Activated CD4-positive, alpha-beta memory T cell treated with anti-CD3 and anti-CD28 coated beads for 36 hours (primary cell): ENCODE results near the gene CACFD1. TPM values are rescaled to one million over a fixed set of nuclear protein-coding genes. Genes with fewer than 3 reads are reported as not detected.

ENCODE experiments used
- CTCF ChIA-PET: fragments of 350-600 bp; sonication (Branson Sonifier 250); formaldehyde crosslinking; loops from one replicate; lab custom pipeline; 2021; ENCODE audit warnings: antibody characterized with exemption, inconsistent platforms; lab: Charles Lee
- POLR2A ChIA-PET: fragments of 350-600 bp; sonication (Branson Sonifier 250); formaldehyde crosslinking; loops from one replicate; lab custom pipeline; 2021; ENCODE audit warnings: antibody characterized with exemption; lab: Charles Lee
- DNase-seq: peaks from one replicate; pipeline ENCODE4 v3.0.0-alpha.2; 2020
- H3K27ac Mint-ChIP-seq: one replicate; pipeline ENCODE4 v1.8.0; 2021; ENCODE audit warnings: mixed read lengths
- H3K27me3 Mint-ChIP-seq: one replicate; pipeline ENCODE4 v1.8.0; 2021; ENCODE audit warnings: mixed read lengths
- H3K36me3 Mint-ChIP-seq: one replicate; pipeline ENCODE4 v1.8.0; 2021; ENCODE audit warnings: mixed read lengths
- H3K4me1 Mint-ChIP-seq: one replicate; pipeline ENCODE4 v1.8.0; 2021; ENCODE audit warnings: low read depth, mixed read lengths
- H3K4me3 Mint-ChIP-seq: one replicate; pipeline ENCODE4 v1.8.0; 2021; ENCODE audit warnings: mild to moderate bottlenecking, mixed read lengths
- H3K9me3 Mint-ChIP-seq: one replicate; pipeline ENCODE4 v1.8.0; 2021; ENCODE audit warnings: mixed read lengths
- intact Hi-C: fragments of 100-400 bp; cut with micrococcal nuclease; formaldehyde crosslinking; loops from one replicate; pipeline ENCODE4 v1.15.1; 2023
- total RNA-seq, 2 experiments: library from RNA; stranded (reverse); gene quantifications; one replicate each; pipeline ENCODE4 v1.2.3, GENCODE V29; 2021

Gene CACFD1
- total RNA-seq, 2 experiments from 2014 or later, result 1.1 to 1.2 TPM

- H3K27ac Mint-ChIP-seq, result no peak overlapping the region
- ChIA-PET POLR2A (no interaction called here), CTCF (interaction anchor here (1.4 kb wide), 1 partner anchor 9 kb away, joined by 3 read pairs; no protein-coding TSS in a partner anchor)
- no peak for DNase-seq
- no peaks in the 10 kb centered on the region for H3K9me3 Mint-ChIP-seq
- H3K27me3 Mint-ChIP-seq, result no peaks in the 10 kb centered on the region
- H3K4me3 Mint-ChIP-seq, result no peak overlapping the region
- intact Hi-C loops, result loop anchor here (5.0 kb wide), 1 partner anchor 60 kb away; the partner anchor contains the start of gene REXO4
- H3K36me3 Mint-ChIP-seq, result no peaks in the 10 kb centered on the region
- peaks cover 5% of the 10 kb centered on the region for H3K4me1 Mint-ChIP-seq
Measured at GRCh38 chr9:133476941-133477340, 17.2 kb downstream of the CACFD1 start.

- intact Hi-C loops, result loop anchor here (5.0 kb wide), 1 partner anchor 60 kb away; the partner anchor contains the start of gene REXO4
- Mint-ChIP-seq H3K9me3 (no peaks in the 10 kb centered on the region), H3K4me1 (peaks cover 5% of the 10 kb centered on the region), H3K27me3 (no peaks in the 10 kb centered on the region), H3K36me3 (no peaks in the 10 kb centered on the region), H3K27ac (no peak overlapping the region), H3K4me3 (peak overlapping the region; percentile 32)
- ChIA-PET CTCF (interaction anchor here (0.9 to 1.4 kb wide), 3 partner anchors 8 to 291 kb away, joined by 3 to 5 read pairs (median 4); no protein-coding TSS in a partner anchor), POLR2A (no interaction called here)
- DNase-seq, result no peak
Measured at GRCh38 chr9:133477461-133477860, 17.7 kb downstream of the CACFD1 start.

GRCh38 chr9:133477992-133478850, 18.4 kb downstream of the CACFD1 start:
- no peaks in the 10 kb centered on the region for H3K27me3 Mint-ChIP-seq
- H3K36me3 Mint-ChIP-seq, result no peaks in the 10 kb centered on the region
- POLR2A ChIA-PET, result interaction anchor here (1.1 kb wide), 1 partner anchor 102 kb away, joined by 3 read pairs; the partner anchor contains the start of gene STKLD1
- no peaks in the 10 kb centered on the region for H3K9me3 Mint-ChIP-seq
- peaks cover 5% of the 10 kb centered on the region for H3K4me1 Mint-ChIP-seq
- intact Hi-C loops, result loop anchor here (5.0 kb wide), 1 partner anchor 61 kb away; the partner anchor contains the start of gene REXO4
- CTCF ChIA-PET, result interaction anchor here (0.8 to 1.3 kb wide), 6 partner anchors 9 to 297 kb away, joined by 3 to 5 read pairs (median 3); no protein-coding TSS in a partner anchor
- H3K4me3 Mint-ChIP-seq, result peak overlapping the region; percentile 46
- H3K27ac Mint-ChIP-seq, result no peak overlapping the region
- peak; percentile 22 for DNase-seq

GRCh38 chr9:133478851-133479711, 19.3 kb downstream of the CACFD1 start, which contains the start of gene SLC2A6:
Gene SLC2A6 (minus strand): TSS chr9:133479099. CDS start chr9:133479059, 40 bp downstream.
- no peak within 1 kb of the TSS for H3K27ac Mint-ChIP-seq
- DNase-seq, result peak; percentile 86
- ChIA-PET POLR2A (interaction anchor here (0.9 to 1.1 kb wide), 2 partner anchors 102 to 105 kb away, joined by 3 read pairs; partner anchors contain the start of gene STKLD1), CTCF (interaction anchor here (0.8 to 1.4 kb wide), 6 partner anchors 12 to 298 kb away, joined by 3 to 4 read pairs (median 3); partner anchors contain the start of gene CACFD1)
- peak within 1 kb of the TSS; percentile 61 for H3K4me3 Mint-ChIP-seq
- intact Hi-C loops, result loop anchor here (1.0 to 5.0 kb wide), 2 partner anchors 20 to 62 kb away; partner anchors contain the start of genes CACFD1 and REXO4
- peaks cover 5% of the 10 kb centered on the region for H3K4me1 Mint-ChIP-seq
- no peaks in the 10 kb centered on the region for H3K9me3 Mint-ChIP-seq
- H3K27me3 Mint-ChIP-seq, result no peaks in the 10 kb centered on the region
- no peaks in the 10 kb centered on the region for H3K36me3 Mint-ChIP-seq

GRCh38 chr9:133483611-133484010, 23.8 kb downstream of the CACFD1 start:
- Mint-ChIP-seq H3K4me3 (no peak overlapping the region), H3K36me3 (no peaks in the 10 kb centered on the region), H3K9me3 (no peaks in the 10 kb centered on the region), H3K4me1 (peaks cover 5% of the 10 kb centered on the region), H3K27ac (no peak overlapping the region), H3K27me3 (peaks cover 2% of the 10 kb centered on the region)
- intact Hi-C loops, result loop anchor here (10.0 kb wide), 2 partner anchors 129 to 459 kb away; partner anchors contain the start of genes SURF1 and SURF2
- no peak for DNase-seq
- ChIA-PET CTCF (interaction anchor here (4.1 kb wide), 1 partner anchor 297 kb away, joined by 40 read pairs; no protein-coding TSS in a partner anchor), POLR2A (no interaction called here)

GRCh38 chr9:133484671-133485437, 25.1 kb downstream of the CACFD1 start:
- H3K27me3 Mint-ChIP-seq, result peaks cover 7% of the 10 kb centered on the region
- H3K36me3 Mint-ChIP-seq, result no peaks in the 10 kb centered on the region
- no peak overlapping the region for H3K27ac Mint-ChIP-seq
- H3K9me3 Mint-ChIP-seq, result no peaks in the 10 kb centered on the region
- intact Hi-C loops, result loop anchor here (10.0 kb wide), 2 partner anchors 130 to 460 kb away; partner anchors contain the start of genes SURF1 and SURF2
- no peak for DNase-seq
- no peak overlapping the region for H3K4me3 Mint-ChIP-seq
- ChIA-PET CTCF (interaction anchor here (0.7 to 4.1 kb wide), 5 partner anchors 8 to 304 kb away, joined by 3 to 40 read pairs (median 4); no protein-coding TSS in a partner anchor), POLR2A (no interaction called here)
- peaks cover 2% of the 10 kb centered on the region for H3K4me1 Mint-ChIP-seq

GRCh38 chr9:133485531-133486260, 25.9 kb downstream of the CACFD1 start:
- no peak overlapping the region for H3K27ac Mint-ChIP-seq
- H3K36me3 Mint-ChIP-seq, result no peaks in the 10 kb centered on the region
- H3K27me3 Mint-ChIP-seq, result peaks cover 14% of the 10 kb centered on the region
- CTCF ChIA-PET, result interaction anchor here (0.7 to 4.1 kb wide), 16 partner anchors 9 to 342 kb away, joined by 3 to 40 read pairs (median 4); partner anchors contain the start of gene CACFD1
- H3K4me1 Mint-ChIP-seq, result no peaks in the 10 kb centered on the region
- DNase-seq, result no peak
- no peaks in the 10 kb centered on the region for H3K9me3 Mint-ChIP-seq
- no peak overlapping the region for H3K4me3 Mint-ChIP-seq
- POLR2A ChIA-PET, result no interaction called here
- intact Hi-C loops, result loop anchor here (1.0 to 10.0 kb wide), 5 partner anchors 79 to 461 kb away; partner anchors contain the start of genes SURF1 and SURF2

GRCh38 chr9:133487331-133487725, 27.6 kb downstream of the CACFD1 start:
- ChIA-PET CTCF (interaction anchor here (0.7 to 4.1 kb wide), 12 partner anchors 9 to 465 kb away, joined by 3 to 40 read pairs (median 5); no protein-coding TSS in a partner anchor), POLR2A (no interaction called here)
- no peak for DNase-seq
- Mint-ChIP-seq H3K27me3 (peaks cover 14% of the 10 kb centered on the region), H3K4me1 (no peaks in the 10 kb centered on the region), H3K36me3 (no peaks in the 10 kb centered on the region), H3K4me3 (no peak overlapping the region), H3K9me3 (no peaks in the 10 kb centered on the region), H3K27ac (no peak overlapping the region)
- intact Hi-C loops, result loop anchor here (2.0 to 10.0 kb wide), 4 partner anchors 133 to 463 kb away; partner anchors contain the start of genes SURF1 and SURF2

- no peak for DNase-seq
- ChIA-PET CTCF (interaction anchor here (0.9 kb wide), 1 partner anchor 467 kb away, joined by 3 read pairs; no protein-coding TSS in a partner anchor), POLR2A (no interaction called here)
- H3K36me3 Mint-ChIP-seq, result no peaks in the 10 kb centered on the region
- intact Hi-C loops, result loop anchor here (10.0 kb wide), 2 partner anchors 134 to 464 kb away; partner anchors contain the start of genes SURF1 and SURF2
- no peak overlapping the region for H3K27ac Mint-ChIP-seq
- H3K27me3 Mint-ChIP-seq, result peaks cover 14% of the 10 kb centered on the region
- H3K9me3 Mint-ChIP-seq, result no peaks in the 10 kb centered on the region
- no peaks in the 10 kb centered on the region for H3K4me1 Mint-ChIP-seq
- no peak overlapping the region for H3K4me3 Mint-ChIP-seq
Measured at GRCh38 chr9:133488686-133489252, 29.0 kb downstream of the CACFD1 start.
